DMS153 (cell line): ENCODE data around the gene ADARB2.
"Not testable (repeated sequence)": the region's sequence is repeated elsewhere in the genome, so short reads cannot be mapped to it uniquely, and the experiment has no call there.

Experiments used
- DNase-seq: peaks from one replicate; lab custom pipeline; 2025; lab: John Stamatoyannopoulos, UW

ADARB2 gene

DNA sequence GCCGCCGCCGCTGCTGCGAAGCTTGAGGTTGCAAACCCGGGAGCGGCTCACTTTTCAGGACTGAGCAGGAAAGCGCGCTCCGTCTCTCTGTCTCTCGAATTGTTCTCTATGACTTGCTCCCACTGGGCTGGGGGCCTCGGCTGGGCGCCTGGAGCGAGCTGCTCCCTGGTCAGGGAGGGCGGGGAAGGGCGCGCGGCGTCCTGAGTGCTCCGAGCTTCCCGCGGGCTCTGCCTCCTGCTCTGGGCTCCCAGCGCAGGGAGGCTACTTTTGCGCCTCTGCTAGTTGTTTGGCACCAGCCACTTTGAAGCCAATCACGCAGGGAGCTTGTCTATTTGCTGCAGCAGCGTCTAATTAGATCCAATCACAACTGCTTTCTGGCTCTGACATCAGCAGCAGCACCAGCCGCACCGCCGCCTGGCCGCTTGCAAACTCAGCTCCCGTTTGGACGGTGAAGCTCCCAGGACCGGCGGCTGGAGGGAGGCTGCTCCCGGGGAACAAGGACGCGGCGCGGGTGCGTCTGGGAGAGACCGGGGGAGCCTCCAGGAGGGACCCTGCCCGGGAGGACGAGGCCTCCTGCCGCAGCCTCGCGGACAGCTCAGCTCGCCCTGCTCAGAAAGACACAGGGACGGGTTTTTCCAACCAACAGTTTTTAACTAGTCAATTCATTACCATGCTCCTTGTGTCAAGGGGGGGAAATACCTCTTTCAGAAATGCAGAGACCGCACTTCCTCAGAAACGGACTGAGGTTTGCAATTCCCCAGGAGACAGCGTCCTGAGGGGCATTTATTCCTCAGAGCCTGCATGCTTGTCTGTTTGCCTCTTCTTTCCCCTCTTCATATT lies at the start of gene ADARB2:
ADARB2 (minus strand) TSS at position 304 of the 840 bp plus-strand sequence.
- DNase-seq = peak; percentile 88

- no peak for DNase-seq
Observed at GRCh38 chr10:1785835-1786234, 48.5 kb upstream of the ADARB2 start.

- DNase-seq = no peak
Observed at GRCh38 chr10:1782841-1783240, 45.5 kb upstream of the ADARB2 start.

DNA sequence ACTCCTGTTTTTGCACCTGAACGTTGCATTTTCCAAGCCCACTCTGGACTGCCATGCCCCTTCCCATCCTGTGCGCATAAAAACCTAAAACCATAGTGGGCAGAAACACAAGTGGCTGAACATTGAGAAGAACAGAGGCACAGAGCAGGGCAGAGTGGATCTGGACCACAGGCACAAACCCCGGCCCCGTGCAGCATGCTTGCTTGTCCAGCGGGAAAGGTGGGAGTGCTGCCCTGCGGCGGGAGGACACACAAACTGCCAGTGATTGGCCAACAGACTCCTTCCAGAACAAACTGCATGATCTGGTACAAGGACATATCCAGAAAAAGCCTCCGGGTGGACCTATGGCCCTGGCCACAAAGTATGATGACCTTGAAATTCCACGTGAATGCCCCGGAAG lies 42.5 kb upstream of the ADARB2 start:
- no peak for DNase-seq

GRCh38 chr10:1778375-1778969 lies 41.1 kb upstream of the ADARB2 start:
- DNase-seq = no peak

- no peak for DNase-seq
Observed at GRCh38 chr10:1776127-1776662, 38.9 kb upstream of the ADARB2 start.

GRCh38 chr10:1774796-1775195 lies 37.5 kb upstream of the ADARB2 start:
- DNase-seq = no peak

GRCh38 chr10:1773204-1773603 lies 35.9 kb upstream of the ADARB2 start:
- DNase-seq = not testable (repeated sequence)

DNA sequence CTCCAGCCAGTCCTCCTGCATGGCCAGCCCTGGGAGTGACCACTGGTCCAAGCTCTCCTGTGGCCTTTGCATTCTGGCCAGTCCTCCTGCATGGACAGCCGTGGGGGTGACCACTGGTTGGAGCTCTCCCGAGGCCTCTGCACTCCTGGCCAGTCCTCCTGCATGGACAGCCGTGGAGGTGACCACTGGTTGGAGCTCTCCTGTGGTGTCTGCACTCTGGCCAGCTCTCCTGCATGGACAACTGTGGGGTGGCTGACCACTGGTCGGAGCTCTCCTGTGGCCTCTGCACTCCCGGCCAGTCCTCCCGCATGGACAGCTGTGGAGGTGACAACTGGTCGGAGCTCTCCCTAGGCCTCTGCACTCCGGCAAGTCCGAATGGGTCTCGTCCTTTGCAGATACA lies 28.7 kb upstream of the ADARB2 start:
- DNase-seq = no peak

- no peak for DNase-seq
Observed at GRCh38 chr10:1762076-1762475, 24.8 kb upstream of the ADARB2 start.

DNA sequence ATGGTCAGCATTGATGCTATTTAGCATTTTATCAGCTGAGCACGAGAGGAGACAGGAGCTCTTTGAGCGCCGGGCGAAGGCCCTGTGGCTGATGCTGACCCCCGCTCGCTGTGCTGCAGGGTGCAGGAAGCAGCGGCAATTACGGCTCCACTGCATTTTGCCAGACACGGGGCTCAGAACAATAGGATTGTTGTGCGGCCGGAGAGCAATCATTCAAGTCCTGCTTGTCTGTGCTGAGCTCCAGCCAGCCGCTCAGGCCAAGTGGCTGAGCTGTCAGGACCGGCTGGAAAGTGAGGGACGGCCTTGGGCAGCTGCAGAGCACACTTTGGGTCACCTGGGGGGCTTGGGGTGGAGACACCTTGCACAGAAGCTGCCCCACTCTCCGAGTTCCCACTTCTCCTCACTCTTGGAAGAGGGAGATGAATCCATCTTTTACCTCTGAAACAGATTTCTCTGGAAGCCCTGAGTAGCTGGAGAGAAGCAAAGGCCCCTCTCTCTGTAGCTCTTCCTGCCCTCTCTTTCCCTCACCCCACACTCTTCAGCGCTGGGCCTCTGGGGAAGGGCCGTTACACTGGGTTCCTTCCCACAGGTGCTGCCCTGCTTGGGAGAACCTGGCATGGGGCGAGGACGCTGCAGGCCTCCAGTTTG lies 17.3 kb upstream of the ADARB2 start:
- DNase-seq = no peak

GRCh38 chr10:1752153-1752552 lies 14.8 kb upstream of the ADARB2 start:
- DNase-seq = no peak

DNA sequence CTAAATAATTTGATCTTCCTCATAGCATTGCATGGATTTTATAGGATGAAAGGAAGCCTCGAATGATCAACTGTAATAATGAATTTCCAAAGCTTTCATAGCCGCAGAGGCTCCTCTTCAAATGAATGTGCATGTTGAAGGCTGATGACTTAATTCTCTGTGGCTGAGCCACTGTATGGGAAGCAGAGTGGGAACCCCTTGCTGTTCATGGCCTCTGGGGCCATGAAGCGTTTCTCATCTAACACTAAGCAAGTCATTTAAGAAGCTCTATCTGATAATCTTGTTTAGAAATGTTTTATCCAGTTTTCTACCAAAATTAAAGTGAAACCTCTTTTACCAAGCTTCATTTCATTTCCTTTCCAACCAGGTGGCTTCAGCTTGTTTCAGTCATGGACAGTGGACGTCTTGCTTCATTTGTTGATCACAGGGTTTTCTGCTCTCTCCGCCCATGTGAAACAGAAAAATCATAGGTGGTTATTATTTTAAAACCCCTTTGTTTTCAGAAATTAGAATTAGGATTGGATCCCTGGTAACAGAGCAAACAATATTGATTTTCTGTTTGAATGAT lies 10.3 kb upstream of the ADARB2 start:
- DNase-seq = no peak

DNA sequence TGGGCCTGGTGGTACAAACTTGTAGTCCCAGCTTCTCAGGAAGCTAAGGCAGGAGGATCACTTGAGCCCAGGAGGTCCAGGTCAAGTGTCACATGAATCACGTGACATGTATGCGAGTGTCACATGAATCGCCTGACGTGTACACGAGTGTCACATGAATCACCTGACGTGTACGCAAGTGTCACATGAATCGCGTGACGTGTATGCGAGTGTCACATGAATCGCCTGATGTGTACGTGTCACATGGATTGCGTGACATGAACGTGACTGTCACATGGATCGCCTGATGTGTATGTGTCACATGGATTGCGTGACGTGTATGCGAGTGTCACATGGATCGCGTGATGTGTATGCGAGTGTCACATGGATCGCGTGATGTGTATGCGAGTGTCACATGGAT lies 9.5 kb upstream of the ADARB2 start:
- no peak for DNase-seq

- DNase-seq = no peak
Observed at GRCh38 chr10:1745780-1746456, 8.6 kb upstream of the ADARB2 start.

DNA sequence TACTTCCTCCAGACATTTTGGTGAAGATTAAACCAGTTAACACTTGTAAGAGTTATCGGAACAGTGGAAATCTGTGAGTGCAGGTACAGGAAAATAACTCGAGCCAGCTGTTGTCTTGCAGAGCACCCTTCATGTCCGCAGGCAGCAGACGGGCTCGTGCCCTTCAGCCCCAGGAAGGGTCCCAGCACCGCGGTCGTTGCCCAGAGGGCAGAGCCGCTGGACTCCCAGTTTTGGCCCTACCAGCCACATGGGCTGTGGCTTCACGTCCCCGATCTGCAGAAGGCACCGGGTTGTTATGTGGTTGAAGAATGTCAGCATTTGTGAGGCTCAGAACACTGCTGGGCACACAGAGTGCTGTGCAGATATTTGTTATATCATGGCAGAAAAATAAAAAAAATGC lies 7.2 kb upstream of the ADARB2 start:
- DNase-seq = no peak

- no peak for DNase-seq
Observed at GRCh38 chr10:1743141-1743540, 5.8 kb upstream of the ADARB2 start.

- DNase-seq = no peak
Observed at GRCh38 chr10:1741450-1741849, 4.1 kb upstream of the ADARB2 start.

GRCh38 chr10:1739751-1740150 lies 2.4 kb upstream of the ADARB2 start:
- peak; percentile 56 for DNase-seq

DNA sequence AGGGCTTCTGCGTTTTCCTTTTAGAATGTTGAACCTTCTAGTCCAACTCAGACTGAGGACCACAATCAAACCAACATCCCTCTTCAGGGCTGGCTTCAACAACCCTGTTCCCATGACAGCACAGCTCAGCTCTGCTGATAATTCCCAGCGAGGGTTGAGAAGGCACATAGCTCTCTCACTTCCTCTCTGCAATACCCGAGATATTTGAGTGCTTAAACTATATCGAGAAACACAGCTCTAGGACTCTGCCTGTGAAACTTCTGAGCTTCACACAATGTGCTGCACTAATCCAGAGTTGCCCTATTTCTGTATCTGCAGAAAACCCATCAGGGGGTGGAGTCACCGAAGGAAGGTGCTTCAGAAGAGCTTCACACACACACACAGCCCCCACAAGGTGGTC lies 1.6 kb upstream of the ADARB2 start:
- DNase-seq = no peak

GRCh38 chr10:1736972-1737221 lies 428 bp downstream of the ADARB2 start:
- DNase-seq = no peak
